ENCODE results near the gene LMCD1. TPM values are rescaled to one million over a fixed set of nuclear protein-coding genes. Genes with fewer than 3 reads are reported as not detected.

The LMCD1 gene
- polyA plus RNA-seq, 1 of the 3 experiments (the other 2 are of a cell fraction): 23.6 TPM

DNA sequence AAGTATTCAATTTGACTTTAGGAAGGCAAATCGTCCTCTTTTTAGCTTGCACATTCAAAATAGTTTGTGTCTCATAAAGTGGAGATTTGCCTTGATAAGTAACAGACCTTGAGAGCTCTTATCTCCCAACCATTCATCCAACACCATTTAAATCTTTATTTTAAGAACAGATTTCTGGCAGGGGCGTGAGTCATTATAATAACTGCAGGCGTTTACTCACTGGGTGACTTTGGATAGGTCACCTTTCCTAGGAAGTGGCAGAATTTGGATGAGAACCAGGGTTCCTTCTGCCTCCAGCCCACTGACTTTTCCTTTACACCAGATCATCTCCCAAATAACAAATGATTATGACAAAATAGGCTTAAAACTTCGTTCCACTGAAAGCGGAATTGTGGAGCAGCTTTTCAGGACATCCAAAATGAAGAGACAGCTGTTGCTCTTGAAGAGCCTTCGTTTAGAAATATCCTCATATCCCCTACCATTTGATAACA, 5.0 kb downstream of the LMCD1 start (continued):
- TF ChIP-seq, protein P1, sequence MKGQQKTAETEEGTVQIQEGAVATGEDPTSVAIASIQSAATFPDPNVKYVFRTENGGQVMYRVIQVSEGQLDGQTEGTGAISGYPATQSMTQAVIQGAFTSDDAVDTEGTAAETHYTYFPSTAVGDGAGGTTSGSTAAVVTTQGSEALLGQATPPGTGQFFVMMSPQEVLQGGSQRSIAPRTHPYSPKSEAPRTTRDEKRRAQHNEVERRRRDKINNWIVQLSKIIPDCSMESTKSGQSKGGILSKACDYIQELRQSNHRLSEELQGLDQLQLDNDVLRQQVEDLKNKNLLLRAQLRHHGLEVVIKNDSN (IDR thresholded peaks at IDR 0.05; ENCODE audit: borderline replicate concordance, low read depth): no peak
- TF ChIP-seq MXI1 (IDR thresholded peaks at IDR 0.05; ENCODE audit: low read depth, low read length) (no peak), POLR2AphosphoS5 (IDR thresholded peaks at IDR 0.05; ENCODE audit: low read depth, low read length) (peak; percentile 62; the same call in 1 of the 2 replicates), YY1 (IDR thresholded peaks at IDR 0.05; ENCODE audit: low read depth) (no peak), RFX5 (IDR thresholded peaks at IDR 0.05; ENCODE audit: low read length) (no peak), EZH2phosphoT487 (IDR thresholded peaks at IDR 0.05; ENCODE audit: borderline replicate concordance, low read depth) (no peak), NFIC (IDR thresholded peaks at IDR 0.05; ENCODE audit: borderline replicate concordance) (peak; percentile 84), ELF1 (IDR thresholded peaks at IDR 0.05) (no peak), TAF1 (IDR thresholded peaks at IDR 0.05; ENCODE audit: borderline replicate concordance, low read depth, low read length) (no peak), CHD2 (IDR thresholded peaks at IDR 0.05; ENCODE audit: low read length, partially characterized antibody) (no peak), RXRA (IDR thresholded peaks at IDR 0.05; ENCODE audit: borderline replicate concordance, low read depth) (0 out of 2 replicates have a peak, but pooled peaks have one; percentile 62)
- TF ChIP-seq, protein P2, sequence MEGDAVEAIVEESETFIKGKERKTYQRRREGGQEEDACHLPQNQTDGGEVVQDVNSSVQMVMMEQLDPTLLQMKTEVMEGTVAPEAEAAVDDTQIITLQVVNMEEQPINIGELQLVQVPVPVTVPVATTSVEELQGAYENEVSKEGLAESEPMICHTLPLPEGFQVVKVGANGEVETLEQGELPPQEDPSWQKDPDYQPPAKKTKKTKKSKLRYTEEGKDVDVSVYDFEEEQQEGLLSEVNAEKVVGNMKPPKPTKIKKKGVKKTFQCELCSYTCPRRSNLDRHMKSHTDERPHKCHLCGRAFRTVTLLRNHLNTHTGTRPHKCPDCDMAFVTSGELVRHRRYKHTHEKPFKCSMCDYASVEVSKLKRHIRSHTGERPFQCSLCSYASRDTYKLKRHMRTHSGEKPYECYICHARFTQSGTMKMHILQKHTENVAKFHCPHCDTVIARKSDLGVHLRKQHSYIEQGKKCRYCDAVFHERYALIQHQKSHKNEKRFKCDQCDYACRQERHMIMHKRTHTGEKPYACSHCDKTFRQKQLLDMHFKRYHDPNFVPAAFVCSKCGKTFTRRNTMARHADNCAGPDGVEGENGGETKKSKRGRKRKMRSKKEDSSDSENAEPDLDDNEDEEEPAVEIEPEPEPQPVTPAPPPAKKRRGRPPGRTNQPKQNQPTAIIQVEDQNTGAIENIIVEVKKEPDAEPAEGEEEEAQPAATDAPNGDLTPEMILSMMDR (IDR thresholded peaks at IDR 0.05): no peak
- TF ChIP-seq, protein P3, sequence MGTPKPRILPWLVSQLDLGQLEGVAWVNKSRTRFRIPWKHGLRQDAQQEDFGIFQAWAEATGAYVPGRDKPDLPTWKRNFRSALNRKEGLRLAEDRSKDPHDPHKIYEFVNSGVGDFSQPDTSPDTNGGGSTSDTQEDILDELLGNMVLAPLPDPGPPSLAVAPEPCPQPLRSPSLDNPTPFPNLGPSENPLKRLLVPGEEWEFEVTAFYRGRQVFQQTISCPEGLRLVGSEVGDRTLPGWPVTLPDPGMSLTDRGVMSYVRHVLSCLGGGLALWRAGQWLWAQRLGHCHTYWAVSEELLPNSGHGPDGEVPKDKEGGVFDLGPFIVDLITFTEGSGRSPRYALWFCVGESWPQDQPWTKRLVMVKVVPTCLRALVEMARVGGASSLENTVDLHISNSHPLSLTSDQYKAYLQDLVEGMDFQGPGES (IDR thresholded peaks at IDR 0.05; ENCODE audit: low read depth, low read length): no peak
- TF ChIP-seq, protein P4, sequence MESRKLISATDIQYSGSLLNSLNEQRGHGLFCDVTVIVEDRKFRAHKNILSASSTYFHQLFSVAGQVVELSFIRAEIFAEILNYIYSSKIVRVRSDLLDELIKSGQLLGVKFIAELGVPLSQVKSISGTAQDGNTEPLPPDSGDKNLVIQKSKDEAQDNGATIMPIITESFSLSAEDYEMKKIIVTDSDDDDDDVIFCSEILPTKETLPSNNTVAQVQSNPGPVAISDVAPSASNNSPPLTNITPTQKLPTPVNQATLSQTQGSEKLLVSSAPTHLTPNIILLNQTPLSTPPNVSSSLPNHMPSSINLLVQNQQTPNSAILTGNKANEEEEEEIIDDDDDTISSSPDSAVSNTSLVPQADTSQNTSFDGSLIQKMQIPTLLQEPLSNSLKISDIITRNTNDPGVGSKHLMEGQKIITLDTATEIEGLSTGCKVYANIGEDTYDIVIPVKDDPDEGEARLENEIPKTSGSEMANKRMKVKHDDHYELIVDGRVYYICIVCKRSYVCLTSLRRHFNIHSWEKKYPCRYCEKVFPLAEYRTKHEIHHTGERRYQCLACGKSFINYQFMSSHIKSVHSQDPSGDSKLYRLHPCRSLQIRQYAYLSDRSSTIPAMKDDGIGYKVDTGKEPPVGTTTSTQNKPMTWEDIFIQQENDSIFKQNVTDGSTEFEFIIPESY (IDR thresholded peaks at IDR 0.05; ENCODE audit: borderline replicate concordance, low read depth): no peak
- TF ChIP-seq, protein P5, sequence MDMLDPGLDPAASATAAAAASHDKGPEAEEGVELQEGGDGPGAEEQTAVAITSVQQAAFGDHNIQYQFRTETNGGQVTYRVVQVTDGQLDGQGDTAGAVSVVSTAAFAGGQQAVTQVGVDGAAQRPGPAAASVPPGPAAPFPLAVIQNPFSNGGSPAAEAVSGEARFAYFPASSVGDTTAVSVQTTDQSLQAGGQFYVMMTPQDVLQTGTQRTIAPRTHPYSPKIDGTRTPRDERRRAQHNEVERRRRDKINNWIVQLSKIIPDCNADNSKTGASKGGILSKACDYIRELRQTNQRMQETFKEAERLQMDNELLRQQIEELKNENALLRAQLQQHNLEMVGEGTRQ (IDR thresholded peaks at IDR 0.05; ENCODE audit: borderline replicate concordance, low read depth, low read length): no peak
